Middle frontal gyrus (tissue), 1 donor: Measurements from ENCODE around the gene GDF11.

Source experiments
- DNase-seq: peaks from one replicate; pipeline ENCODE4 v3.0.0-alpha.2; 2015; ENCODE audit warnings: low spot score; ENCODE audit errors: extremely low spot score

The GDF11 gene

DNA sequence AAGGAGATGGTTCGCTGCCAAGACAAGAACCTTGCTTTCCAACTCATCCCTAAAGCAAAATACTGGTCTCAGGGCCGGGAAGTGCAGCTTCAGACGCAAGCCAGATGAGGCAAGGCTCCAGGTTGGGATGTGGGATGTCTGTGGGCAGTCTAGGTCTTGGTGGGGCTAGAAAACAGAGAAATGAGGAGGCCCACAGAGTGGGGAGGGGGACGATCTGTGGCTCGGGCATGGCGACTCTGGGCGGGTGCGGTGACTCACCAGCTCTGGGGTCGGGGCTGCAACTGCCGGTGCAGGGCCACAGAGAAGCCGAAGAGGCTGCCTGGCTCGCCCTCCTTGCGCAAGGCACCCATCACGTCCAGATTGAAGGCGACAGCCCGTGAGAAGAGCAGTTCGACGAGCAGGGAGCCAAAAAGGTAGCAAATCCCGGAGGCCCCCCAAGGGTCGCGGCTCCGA lies 35.7 kb upstream of the GDF11 start:
- no peak for DNase-seq

DNA sequence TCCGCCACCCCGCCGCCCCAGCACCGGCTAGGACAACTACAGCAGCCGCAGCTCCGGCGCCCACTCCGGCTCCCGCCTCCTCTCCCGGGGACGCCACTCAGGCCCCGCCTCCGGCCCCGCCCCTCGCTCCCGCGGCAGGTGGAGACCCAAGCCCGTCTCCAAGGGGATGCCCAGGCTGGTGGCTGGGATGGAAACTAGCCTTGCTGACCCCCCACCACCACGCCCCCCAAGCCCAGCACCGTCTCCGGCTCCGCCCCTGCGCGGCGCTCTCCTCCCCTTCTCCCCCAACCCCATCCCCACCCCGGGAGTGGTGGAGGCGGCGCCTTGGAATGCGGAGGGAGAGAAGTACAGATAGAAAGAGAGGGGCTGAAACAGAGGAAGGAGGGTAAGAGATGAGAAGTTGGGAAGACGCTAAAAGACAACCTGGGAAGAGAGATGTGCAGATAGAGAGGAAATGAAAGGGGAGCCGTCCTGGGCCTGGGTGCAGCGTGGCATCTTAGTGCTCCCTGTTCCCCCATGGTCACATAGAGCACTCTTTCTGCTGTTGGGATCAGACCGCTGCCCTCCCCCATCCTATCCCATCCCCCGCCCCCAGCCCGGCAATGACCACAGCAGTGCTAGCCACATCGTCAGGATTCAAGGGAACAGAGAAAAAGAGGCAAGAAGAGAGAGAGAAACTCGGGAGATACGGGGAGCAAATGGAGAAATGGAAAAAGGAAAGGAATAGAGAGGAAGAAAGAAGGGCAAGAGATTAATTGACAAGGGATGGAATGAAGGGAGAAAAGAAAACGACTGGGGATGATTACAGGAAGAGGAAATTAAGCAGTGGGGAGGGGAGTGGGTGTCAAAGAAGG lies 34.9 kb upstream of the GDF11 start, which contains the start of gene ITGA7:
TSS of gene ITGA7 (minus strand) at position 64 of the 854 bp plus-strand sequence. CDS start 222 bp downstream, outside the sequence.
- DNase-seq, result no peak

DNA sequence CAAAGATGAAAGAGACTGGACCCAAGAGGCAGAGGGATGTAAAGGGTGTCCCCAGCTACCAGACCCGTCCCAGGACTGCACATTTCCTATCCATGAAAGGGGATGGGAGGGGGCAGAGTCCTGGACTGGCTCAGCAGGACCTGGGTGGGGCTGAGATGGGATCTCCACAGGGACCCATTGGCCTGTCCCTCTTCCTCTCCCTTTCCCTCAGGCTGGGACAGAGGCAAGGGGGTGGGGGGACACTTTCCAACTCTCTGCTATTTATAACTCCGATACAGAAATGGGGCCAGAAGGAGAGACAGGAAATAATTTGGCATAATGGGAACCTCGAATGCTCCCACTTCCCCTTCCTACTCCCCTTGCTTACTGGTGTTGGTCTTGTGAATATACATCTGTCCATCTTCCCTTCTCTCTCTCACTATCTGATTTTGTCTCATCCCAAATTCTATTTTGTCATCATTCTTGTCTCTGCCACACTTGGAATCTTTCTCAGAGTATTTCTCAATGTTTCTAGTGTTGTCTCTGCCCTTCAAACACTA lies 34.2 kb upstream of the GDF11 start:
- DNase-seq, result no peak

DNA sequence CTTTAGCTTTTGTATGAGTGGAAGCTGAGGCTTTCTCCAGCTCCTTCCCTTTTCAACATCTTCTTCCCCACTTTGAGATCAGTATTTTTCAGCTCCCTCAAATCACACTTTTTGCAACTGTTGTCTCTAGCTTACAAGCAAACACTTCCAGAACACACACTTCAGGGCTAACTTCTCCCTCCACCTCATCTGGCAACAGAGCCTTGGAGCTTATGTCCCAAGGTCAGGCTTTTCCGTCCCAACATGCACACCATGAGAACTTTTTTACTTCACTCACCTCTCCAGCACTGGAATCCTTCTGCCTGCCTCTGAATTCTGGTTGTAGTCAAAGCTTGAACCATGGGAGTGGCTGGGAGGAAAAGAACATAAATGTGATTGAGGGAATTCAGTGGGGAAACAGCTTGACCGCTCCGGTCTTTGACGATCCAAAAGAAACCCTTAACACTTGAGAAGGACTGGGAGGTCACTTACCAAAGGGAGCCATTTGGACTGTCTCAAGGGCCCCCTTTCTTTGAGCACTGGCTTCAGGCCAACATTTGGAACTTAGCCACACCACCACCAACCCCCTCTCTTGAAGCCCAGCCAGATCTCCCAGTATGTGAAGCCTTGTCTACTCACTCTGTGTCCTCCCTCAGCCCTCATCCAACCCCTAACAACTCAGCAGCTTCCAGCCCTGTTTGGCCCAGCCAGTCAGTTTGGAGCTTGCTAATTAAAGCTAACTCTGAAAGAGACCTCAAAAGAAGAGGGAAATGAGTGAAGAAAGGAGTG lies 31.0 kb upstream of the GDF11 start:
- DNase-seq, result no peak

DNA sequence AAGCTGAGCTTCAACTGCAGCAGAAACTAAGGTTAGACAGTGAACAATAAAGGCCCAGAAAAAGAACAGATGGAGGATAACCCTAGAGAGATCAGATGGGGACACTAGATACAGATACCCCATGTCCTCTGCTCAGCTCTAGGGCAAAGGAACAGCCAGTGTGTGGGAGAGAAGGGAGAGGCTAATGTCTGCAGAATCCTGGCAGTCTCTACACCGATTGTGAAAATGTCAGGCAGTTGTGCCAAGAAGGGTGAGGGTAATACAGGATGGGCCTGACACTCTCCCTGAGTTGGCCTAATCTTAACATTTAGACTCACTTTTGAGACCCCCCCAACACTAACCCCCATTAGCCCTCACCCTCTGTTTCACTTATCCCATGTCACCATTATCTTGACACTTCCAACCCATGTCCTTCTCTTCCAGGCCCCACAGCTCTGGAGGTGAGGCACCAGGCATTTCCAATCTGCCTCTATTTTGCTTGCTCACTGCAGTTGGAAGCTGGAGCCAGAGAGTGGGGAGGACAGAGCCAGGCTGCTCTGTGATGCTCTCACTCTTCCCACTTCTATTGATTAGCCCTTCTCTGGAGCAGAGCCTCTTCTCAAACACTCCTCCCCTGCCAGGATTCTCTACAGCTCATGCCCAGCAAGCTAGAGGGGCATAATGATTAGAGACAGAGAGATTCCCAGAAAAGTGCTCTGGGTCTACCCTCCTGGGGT lies 30.1 kb upstream of the GDF11 start:
- DNase-seq, result no peak

DNA sequence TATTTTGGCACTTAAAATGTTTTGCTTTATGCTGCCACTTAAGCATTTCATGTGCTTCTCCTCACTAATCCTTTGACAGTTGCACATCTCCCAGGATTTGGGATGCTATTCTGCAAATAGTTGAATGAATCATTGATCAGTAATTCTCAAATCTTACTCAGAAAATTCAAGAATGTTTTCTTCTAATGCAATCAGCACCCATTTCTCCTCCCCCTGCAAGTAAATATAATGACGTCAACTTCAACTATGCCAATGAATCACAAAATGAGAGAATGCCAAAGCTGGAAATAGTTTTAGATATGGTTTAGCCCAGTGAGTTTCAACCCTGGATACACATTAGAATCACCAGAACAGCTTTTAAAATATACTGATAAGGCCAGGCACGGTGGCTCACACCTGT lies 29.2 kb upstream of the GDF11 start:
- DNase-seq, result no peak

DNA sequence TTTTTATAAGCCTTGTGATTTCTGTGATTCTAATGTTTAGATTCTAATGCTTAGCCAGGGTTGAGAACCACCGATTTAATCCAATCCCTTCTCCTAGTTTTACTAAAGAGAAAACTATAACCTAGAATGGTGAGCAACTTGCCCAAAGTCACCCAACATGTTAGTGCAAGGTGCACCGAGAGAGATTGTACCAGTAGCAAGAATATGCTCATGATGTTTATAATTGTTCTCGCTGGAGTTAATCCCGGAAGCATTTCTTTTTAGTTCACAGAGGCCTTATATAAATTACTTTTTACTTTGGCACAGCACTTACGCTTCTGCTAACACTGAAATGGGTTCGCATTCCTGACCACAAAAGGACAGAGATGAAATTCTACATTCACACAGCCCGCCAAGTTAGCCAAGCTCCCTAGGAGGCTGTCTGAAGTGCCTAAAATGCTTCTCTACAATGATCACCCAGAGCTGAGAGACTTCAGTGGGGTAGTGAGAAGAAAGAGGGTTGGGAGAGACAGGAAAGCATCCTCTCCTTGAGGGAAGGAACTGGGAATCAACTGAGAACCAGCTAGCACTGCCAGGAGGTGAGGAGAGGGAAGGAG lies 27.7 kb upstream of the GDF11 start:
- DNase-seq, result no peak

DNA sequence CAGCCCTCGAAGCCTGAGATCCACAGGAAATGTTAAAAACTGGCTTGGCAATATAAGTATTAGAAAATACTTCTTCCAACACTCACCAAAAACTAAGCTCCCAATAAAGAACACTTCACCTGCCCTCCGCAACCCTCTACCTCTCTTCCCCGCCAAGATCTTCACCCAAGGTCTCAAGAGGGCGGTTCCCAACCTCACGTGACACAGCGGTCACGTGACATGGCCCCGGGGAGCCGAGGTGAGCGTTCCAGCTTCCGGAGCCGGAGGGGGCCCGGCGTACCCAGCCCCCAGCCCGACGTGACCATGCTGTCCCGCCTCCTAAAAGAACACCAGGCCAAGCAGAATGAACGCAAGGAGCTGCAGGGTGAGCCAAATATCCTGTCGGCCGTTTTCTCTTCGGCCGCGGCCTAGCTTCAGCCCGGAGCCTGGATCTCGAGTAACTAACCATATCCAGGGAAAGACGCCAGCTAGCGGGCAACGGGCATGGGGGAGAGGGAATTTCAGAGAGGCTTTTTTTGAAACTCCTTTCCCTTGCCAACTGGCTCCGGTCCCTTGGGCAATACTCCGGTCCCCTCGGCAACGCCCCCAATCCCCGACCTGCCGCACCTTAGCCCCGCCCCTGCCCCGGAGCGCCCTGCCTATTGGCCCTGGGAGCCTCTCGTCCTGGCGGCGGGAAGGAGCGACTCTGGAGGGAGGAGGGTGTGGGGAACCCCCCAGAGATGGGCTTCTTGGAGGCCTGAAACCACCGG lies 26.9 kb upstream of the GDF11 start, which contains the start of gene BLOC1S1:
TSS of gene BLOC1S1 (plus strand) at position 214 of the 749 bp plus-strand sequence. CDS start at position 220, 6 bp downstream.
- peak; percentile 82 for DNase-seq

DNA sequence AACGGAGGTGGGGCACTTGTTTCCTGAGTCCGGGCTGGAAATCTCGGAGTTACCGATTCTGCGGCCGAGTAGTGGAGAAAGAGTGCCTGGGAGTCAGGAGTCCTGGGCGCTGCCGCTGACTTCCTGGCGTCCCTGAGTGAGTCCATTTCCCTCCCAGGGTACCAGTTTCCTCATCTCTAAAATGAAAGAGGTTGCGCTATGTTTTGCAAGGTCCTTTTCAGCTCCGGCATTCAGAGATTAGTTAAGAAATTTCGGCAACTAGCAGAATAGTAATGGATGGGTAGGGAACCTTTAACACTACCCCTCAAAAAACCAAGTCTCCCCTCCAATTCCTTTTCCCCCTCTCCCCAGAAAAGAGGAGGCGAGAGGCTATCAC lies 26.4 kb upstream of the GDF11 start:
- no peak for DNase-seq

DNA sequence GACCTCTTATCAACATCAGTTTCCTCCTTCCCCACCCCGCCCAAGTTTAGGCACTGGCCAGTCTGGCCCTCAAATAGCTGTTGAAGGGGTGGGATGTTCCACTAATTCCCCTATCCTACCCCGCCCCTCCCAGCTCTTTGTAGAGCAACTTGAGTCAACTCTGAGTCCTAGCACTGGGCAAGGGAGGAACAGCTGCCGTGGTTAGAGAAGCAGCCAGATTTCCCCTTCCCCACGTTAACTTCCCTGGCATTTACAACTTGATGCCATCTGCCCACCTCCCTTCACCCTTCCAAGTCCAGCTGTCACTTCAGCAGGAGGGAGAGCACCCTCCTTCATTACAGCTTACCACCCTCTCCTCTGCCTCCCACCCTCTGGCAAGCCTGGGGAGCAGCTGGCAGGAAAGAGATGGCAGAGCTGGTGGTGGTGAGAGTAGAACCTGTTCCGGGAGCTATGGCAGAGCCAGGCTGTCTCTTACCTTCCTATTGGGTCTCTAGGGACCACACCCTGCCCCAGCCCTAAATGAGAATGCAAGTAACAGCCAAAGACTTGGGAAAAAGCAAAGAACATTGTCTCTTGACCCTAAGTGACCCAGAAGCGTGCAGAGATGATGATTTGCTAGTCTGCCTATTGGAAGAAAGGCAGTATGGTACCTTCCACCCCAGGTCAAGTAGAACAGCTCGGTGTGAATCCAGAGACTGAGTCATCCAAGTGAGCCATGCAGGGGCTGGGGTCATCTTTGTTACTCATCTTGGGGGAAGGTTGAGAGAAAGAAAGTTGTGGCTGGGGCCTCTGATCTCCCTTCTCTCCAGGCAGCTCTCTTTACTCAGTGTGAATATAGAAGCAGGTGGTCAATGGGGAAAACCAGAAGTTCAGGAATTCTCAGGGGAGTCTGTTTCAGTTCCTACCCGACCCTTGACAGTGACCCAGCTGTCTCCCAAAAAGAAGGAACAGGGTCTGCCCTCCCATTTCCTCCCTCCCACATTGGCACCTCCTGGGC lies 25.6 kb upstream of the GDF11 start:
- no peak for DNase-seq

DNA sequence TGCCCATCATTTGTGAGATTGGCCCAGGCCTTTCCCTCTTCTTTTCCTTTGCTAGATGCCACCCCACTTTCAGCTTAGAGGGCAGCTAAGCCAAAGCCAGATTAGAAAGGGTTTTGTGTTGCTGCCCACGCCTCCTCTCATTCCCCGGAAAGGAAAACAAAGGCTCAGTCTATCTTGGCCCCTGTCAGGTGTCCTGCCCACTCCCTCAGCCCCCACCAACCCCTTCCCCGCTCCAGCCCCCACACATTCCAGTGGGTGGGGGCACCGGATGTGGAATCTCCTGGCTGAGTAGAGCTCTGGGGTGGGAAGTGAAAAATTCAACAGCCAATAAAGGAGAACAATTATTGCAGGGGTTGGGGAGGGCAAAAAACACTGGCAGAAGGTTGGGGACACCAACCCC lies 24.9 kb upstream of the GDF11 start:
- DNase-seq, result no peak

DNA sequence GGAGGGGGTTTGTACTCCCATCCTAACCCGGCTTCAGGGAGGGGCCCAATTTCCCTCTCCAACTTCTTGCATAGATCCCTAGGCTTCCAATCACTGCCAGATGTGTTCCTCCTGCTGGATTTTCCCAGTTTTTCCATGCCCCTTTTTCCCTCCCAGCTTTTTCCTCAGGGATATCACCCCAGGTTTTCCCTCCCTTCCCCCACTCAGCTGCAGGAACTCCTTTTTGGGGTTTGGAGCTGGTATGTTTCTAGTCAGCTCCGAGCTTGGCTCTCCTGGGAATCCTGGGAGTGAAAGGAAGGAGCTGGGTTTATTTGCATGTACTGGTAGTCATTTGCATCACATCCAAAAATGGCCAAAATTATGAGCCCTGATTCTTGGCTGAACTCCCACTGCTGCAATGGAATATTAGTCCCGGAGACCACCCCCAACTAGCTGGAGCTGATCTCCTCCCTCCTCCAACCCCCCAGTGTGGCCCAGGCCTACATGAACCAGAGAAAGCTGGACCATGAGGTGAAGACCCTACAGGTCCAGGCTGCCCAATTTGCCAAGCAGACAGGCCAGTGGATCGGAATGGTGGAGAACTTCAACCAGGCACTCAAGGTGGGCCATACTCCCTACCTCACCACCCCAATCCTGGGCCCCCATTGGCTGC lies 24.2 kb upstream of the GDF11 start:
- DNase-seq, result no peak

DNA sequence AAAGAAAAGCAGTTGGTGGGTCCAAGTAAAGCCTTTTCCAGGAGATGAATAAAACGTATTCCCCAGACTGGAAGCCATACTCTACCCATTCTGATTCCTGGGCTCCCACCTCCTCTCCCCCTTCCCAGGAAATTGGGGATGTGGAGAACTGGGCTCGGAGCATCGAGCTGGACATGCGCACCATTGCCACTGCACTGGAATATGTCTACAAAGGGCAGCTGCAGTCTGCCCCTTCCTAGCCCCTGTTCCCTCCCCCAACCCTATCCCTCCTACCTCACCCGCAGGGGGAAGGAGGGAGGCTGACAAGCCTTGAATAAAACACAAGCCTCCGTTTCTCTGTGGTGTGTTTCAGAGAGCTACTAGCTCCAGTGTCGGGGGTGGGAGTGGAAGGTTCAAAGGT lies 23.6 kb upstream of the GDF11 start:
- no peak for DNase-seq

DNA sequence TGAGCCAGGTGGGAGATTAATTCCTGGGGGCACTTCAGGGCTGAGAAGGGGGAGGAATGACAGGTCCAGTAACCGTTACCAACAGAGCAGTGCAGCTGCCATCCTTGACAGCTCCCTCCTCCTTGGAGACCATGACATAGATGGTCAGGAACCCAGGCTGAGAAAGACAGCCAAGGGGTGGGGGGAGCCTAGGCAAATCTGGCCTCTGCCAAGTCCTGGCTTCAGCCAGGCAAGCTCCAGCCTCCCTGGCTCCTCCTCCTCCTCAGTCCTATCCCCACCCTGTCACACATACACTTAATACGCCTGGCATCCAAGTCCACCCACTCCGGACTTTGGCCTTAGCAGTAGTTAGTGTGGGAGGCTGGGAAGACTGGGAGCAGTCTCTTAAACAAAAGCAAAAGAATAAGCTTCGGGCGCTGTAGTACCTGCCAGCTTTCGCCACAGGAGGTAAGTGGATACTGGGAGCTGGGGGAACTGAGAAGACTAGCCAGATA lies 22.8 kb upstream of the GDF11 start, which contains the start of gene RDH5:
TSS of gene RDH5 (plus strand) at position 323 of the 494 bp plus-strand sequence. CDS start 792 bp downstream, outside the sequence.
- DNase-seq, result no peak

DNA sequence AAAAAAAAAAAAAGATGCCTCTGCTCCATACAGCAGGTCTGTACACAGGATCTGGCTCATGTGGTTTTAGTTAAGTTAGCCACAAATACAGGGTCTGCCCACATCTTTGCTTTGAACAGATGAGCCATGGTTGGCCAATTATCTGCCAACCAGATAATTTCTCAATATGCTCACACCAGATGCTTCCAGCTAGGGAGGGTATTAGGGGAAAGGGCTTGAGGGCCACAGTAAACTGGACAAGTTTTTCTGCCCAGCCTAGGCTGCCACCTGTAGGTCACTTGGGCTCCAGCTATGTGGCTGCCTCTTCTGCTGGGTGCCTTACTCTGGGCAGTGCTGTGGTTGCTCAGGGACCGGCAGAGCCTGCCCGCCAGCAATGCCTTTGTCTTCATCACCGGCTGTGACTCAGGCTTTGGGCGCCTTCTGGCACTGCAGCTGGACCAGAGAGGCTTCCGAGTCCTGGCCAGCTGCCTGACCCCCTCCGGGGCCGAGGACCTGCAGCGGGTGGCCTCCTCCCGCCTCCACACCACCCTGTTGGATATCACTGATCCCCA lies 22.0 kb upstream of the GDF11 start:
- peak; percentile 49 for DNase-seq

DNA sequence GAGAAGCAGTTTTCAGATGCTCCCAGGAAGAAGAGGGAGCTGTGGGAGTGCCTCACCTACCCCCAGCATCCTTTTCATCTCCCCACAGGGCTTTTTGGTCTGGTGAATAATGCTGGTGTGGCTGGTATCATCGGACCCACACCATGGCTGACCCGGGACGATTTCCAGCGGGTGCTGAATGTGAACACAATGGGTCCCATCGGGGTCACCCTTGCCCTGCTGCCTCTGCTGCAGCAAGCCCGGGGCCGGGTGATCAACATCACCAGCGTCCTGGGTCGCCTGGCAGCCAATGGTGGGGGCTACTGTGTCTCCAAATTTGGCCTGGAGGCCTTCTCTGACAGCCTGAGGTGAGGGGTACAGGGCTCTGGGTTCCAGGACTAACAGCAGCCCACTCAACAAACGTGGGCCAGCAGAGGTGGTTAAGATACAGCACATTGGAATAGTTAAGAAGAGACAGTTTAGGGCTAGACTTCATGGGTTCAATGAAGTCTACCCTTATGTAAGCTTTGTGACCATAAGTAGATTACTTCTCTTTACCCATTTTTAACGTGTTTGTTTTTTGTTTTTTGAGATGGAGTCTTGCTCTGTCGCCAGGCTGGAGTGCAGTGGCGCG lies 21.2 kb upstream of the GDF11 start:
- no peak for DNase-seq

DNA sequence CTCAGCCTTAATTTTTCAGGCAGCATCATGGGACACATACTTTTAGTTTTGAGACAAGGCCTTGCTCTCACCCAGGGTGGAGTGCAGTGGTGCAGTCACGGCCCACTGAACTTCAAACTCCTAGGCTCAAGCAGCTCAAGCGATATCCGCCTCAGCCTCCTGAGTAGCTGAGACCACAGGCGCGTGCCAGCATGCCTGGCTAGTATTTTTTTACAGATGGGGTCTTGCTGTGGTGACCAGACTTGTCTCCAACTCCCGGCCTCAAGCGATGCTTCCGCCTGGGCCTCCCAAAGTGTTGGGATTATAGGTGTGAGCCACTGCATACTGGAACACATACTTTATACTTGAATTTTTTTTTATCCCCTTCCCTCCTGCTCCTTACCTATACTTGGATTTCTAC lies 20.0 kb upstream of the GDF11 start:
- DNase-seq, result no peak
